Esophagus mucosa (tissue), 1 donor: ENCODE measurements around the gene DMPK. TPM values are rescaled to one million over a fixed set of nuclear protein-coding genes. Genes with fewer than 3 reads are reported as not detected.
A peak's percentile ranks its signal among the peaks of the same experiment; 100 is the strongest.

ENCODE experiments used
- ATAC-seq: fragments of 200-7000 bp; cut with Tn5 transposase; one replicate; pipeline ENCODE4 v1.9.1; 2020
- total RNA-seq: library from RNA; stranded (reverse); gene quantifications from one replicate; pipeline ENCODE4 v1.2.4, GENCODE V29; 2023
- donor health status: DM: yes; HTN: yes; CAD: no.

Gene DMPK
- total RNA-seq, 1 donor from 2014 or later, result 15.5 TPM

DNA sequence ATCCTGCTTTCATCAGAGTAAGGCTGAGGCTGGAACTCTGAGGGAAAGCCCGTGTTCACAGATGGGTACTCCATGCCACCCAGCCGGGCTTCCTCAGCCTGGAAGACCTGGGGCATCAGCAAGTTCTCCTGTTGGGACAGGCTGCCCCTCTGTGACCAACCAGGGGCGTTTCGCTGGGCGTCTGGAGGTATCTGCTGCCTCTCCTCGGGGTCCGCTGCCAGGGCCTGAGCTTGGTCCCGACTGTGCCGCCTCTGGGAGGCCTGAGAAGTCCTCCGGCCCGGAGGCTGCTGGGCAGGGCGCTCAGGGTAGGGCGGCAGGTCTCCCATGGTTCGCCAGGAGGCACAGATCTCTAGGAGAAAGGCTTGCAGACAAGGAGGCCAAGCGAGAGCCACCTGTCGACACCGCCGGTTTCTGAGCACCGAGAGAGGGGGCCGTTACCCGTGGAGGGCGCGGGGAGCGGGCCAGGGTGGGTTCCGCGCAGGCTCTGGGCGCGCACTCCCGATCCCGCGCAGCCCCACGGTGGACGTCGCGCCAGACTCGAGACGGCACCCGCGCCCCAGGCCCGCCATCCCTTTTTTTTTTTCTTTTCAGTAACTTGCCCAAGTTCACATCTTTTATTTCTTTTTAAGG, 32.7 kb upstream of the DMPK start, which contains the start of gene RSPH6A:
Gene RSPH6A (minus strand): TSS at position 458 of the 630 bp plus-strand sequence. CDS start 132 bp downstream, at position 326.
- no peak for ATAC-seq

DNA sequence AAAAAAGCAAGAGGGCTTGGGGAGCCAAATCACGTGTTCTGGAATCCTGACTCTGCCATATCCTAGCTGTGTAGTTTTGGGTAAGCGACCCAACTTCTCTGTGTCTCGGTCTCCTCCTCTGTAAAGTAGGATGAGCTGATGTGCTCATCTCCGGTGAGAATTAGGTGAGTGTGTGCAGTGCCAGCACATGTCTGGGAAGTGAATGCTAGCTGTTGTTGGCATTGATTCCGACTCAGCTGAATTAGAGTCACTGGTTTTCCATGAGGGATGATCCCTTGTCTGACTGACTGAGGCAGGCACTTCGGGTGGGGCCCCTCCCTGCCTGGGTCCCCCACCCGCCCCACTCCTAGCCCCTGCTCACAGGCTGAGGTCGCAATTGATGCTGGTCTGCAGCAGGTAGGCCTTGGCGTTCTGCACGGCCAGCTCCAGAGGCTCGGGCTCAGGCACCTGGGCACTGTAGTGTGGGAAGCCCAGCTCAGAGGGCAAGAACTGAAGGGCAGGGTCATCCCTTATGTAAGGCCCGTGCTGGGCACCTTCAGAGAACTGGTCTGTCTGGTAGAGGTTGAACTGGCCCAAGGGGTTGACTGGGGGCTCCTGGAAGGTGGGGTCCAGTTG, 32.0 kb upstream of the DMPK start:
- no peak for ATAC-seq

GRCh38 chr19:45812297-45812696, 30.0 kb upstream of the DMPK start:
- peak; percentile 74 for ATAC-seq

GRCh38 chr19:45809643-45810159, 27.4 kb upstream of the DMPK start:
- ATAC-seq, result no peak

- ATAC-seq, result no peak
These were observed 23.4 kb upstream of the DMPK start for GRCh38 chr19:45805719-45806118.

DNA sequence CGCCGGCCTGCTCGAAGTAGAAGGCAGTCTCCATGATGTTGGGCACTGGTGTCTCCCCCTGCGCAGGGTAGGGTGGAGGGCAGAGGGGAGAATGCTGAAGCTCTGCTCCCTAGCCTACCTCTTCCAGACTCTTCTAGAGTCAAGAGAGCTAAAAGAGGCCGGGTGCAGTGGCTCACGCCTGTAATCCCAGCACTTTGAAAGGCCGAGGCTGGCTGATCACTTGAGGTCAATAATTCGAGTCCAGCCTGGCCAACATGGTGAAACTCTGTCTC, 22.6 kb upstream of the DMPK start:
- ATAC-seq, result no peak

- ATAC-seq, result no peak
These were observed 22.1 kb upstream of the DMPK start for GRCh38 chr19:45804140-45804958.

GRCh38 chr19:45801603-45802175, 19.4 kb upstream of the DMPK start:
- no peak for ATAC-seq

GRCh38 chr19:45800070-45800553, 17.8 kb upstream of the DMPK start:
- peak; percentile 55 for ATAC-seq

DNA sequence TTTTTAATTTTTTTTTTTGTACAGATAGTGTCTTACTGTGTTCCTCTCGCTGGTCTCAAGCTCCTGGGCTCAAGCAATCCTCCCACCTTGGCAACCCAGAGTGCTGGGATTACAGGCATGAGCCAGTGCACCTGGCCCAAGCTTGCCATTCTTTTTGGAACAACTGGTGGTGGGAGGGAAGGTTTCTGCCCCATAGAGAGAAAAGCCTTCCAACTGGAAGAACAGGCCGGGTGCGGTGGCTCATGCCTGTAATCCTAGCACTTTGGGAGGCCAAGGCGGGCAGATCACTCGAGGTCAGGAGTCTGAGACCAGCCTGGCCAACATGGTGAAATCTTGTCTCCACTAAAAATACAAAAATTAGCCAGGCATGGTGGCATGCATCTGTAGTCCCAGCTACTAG, 17.3 kb upstream of the DMPK start:
- peak; percentile 76 for ATAC-seq

DNA sequence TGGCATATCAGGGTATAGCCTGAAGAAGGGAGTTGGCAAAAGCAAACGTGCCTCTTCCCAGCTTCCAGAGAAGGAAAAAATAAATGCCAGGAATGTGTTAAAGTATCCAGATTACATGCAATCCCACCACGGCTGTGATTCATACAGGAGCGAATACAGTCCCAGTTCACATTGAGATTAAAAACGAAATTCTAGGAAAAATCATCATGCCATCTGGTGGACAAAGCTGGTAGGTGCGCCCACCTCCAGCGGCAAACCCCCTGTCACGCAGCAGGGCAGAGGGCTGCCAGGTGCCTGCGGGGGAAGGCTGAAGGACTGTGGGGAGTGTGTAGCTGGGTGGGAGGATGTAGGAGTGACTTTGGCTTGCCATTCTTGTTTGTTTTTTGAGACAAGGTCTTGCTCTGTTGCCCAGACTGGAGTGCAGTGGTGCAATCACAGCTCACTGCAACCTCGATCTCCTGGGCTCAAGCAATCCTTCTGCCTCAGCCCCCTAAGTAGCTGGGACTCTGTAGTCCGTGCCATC, 16.8 kb upstream of the DMPK start:
- ATAC-seq, result peak; percentile 72

- no peak for ATAC-seq
These were observed 12.3 kb upstream of the DMPK start for GRCh38 chr19:45794627-45795026.

DNA sequence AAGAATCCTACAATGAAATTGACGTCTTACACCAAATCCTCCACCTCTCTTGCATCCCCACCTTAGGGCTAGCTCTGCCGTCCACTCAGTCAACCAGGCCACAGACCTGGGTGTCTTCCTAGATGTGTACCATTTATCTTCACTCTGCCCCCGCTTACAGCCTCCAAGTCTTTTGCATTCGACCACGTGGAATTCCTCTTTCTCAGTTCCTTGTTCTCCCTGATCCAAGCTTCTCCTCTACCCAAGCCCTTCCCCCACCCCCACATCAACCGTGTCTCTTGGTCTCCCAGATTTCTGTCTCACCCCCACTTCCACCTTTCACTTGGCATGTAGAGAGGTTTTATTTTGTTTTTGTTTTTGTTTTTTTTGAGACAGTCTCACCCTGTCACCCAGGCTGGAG, 11.6 kb upstream of the DMPK start:
- ATAC-seq, result no peak

GRCh38 chr19:45793178-45793564, 10.9 kb upstream of the DMPK start:
- ATAC-seq, result no peak

GRCh38 chr19:45792470-45793177, 10.3 kb upstream of the DMPK start, which contains the start of gene DMWD:
Gene DMWD, minus strand, starts transcription at chr19:45792845. Its CDS starts 89 bp downstream, at chr19:45792756.
- peak; percentile 98 for ATAC-seq

DNA sequence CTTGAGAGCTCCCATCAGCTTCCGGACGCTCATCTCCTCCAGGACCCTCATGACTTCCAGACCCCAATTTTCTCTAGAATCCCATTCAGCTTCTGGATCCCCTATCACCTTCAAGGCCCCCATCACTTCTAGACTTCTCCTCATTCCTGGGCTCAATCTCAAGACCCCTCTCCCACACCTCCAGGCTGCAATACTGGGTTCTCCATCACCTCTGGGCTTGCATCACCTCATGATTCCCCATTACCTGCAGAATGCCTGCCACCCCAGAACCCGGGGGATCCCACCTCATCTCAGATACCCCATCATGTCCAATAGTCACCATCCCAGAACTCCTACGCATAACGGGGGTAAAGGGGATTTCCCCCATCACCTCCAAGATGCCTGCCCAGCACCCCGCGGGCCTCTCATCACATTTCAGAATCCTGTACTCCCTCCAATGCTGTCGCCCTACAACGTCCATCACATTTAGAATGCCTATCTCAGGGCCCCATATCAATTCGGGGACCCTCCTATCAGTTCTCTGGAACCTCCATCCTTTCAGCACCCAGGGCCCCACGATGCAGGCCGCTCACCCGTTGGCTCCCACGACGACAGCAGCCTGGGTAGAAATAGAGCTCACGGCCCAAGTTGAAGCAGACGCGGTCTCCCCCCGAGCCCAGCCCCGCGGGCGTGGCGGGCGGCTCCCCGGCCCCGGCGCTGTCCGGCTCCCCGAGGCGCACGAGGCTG, 9.6 kb upstream of the DMPK start:
- no peak for ATAC-seq

GRCh38 chr19:45790942-45791341, 8.7 kb upstream of the DMPK start:
- ATAC-seq, result no peak

GRCh38 chr19:45789035-45789786, 6.9 kb upstream of the DMPK start:
- no peak for ATAC-seq

- ATAC-seq, result no peak
These were observed 4.2 kb upstream of the DMPK start for GRCh38 chr19:45786533-45786894.

GRCh38 chr19:45785781-45786532, 3.7 kb upstream of the DMPK start:
- ATAC-seq, result no peak
